ENCODE measurements around the gene TULP1. TPM values are rescaled to one million over a fixed set of nuclear protein-coding genes. Genes with fewer than 3 reads are reported as not detected.

Gene TULP1
- total and polyA plus RNA-seq, 10 donors: 0.03 to 0.09 (median 0.04) TPM; not detected in 7

GRCh38 chr6:35499372-35499771, 13.3 kb downstream of the TULP1 start:
- no peak overlapping the region for H3K4me3 ChIP-seq
- TF ChIP-seq POLR2AphosphoS5 (IDR thresholded peaks at IDR 0.05) (no peak), POLR2A (IDR thresholded peaks at IDR 0.05) (no peak), CTCF (IDR thresholded peaks at IDR 0.05 in 8 of 11, conservative IDR thresholded peaks at IDR 0.05 in 3 of 11) (no peak)
- intact Hi-C loops (cut with DNase I; ENCODE audit: low total_unique reads): no loop called here
- peaks cover 0 to 99% (median 26%) of the 10 kb centered on the region in 7 donors for H3K27me3 ChIP-seq (replicated peaks in 1 of 7)
- no peak overlapping the region for H3K27ac ChIP-seq
- H3K36me3 ChIP-seq: no peaks in the 10 kb centered on the region
- H3K4me1 ChIP-seq: peaks cover 5 to 41% (median 25%) of the 10 kb centered on the region in 6 donors
- H3K9me3 ChIP-seq: no peaks in the 10 kb centered on the region
- DNase-seq: no peak
- 80 to 92% (median 86%) methylated on average over 4 of the region's 4 CpGs for WGBS, 5 donors

- 44 to 58% (median 47%) methylated on average over 5 to 14 of the region's 14 CpGs for WGBS, 5 donors
- intact Hi-C loops (cut with DNase I; ENCODE audit: low total_unique reads): no loop called here
- TF ChIP-seq CTCF (IDR thresholded peaks at IDR 0.05 in 8 of 11, conservative IDR thresholded peaks at IDR 0.05 in 3 of 11): no peak
- no peak for TF ChIP-seq POLR2A (IDR thresholded peaks at IDR 0.05)
- no peak for TF ChIP-seq POLR2AphosphoS5 (IDR thresholded peaks at IDR 0.05)
- DNase-seq: no peak
- H3K36me3 ChIP-seq: no peaks in the 10 kb centered on the region
- peaks cover 5 to 49% (median 32%) of the 10 kb centered on the region in 6 donors for H3K4me1 ChIP-seq
- H3K4me3 ChIP-seq: peak overlapping the region in 6 of 8 donors; percentile 59 to 86 (median 70)
- H3K27ac ChIP-seq: peak overlapping the region in 6 of 8 donors; percentile 57 to 86 (median 84)
- peaks cover 0 to 92% (median 25%) of the 10 kb centered on the region in 7 donors for H3K27me3 ChIP-seq (replicated peaks in 1 of 7)
- H3K9me3 ChIP-seq: no peaks in the 10 kb centered on the region
Measured at GRCh38 chr6:35498422-35499067, 14.2 kb downstream of the TULP1 start.

- H3K27ac ChIP-seq: peak overlapping the region; percentile 55 to 86 (median 84)
- H3K27me3 ChIP-seq (replicated peaks in 1 of 7): peaks cover 0 to 88% (median 25%) of the 10 kb centered on the region in 7 donors
- intact Hi-C loops (cut with DNase I; ENCODE audit: low total_unique reads): no loop called here
- peak; percentile 86 for DNase-seq
- H3K36me3 ChIP-seq: no peaks in the 10 kb centered on the region
- H3K4me1 ChIP-seq: peaks cover 5 to 57% (median 36%) of the 10 kb centered on the region in 6 donors
- 2 to 7% (median 6%) methylated on average over 55 to 77 of the region's 77 CpGs for WGBS, 5 donors
- H3K4me3 ChIP-seq: peak overlapping the region; percentile 48 to 86 (median 68)
- TF ChIP-seq CTCF (IDR thresholded peaks at IDR 0.05 in 8 of 11, conservative IDR thresholded peaks at IDR 0.05 in 3 of 11) (peak in 1 of 11 experiments; percentile 13), POLR2AphosphoS5 (IDR thresholded peaks at IDR 0.05) (peak; percentile 39 to 78 (median 70)), POLR2A (IDR thresholded peaks at IDR 0.05) (no peak)
- H3K9me3 ChIP-seq: no peaks in the 10 kb centered on the region
Measured at GRCh38 chr6:35497571-35498421, 14.9 kb downstream of the TULP1 start.
